H9 (cell line): ENCODE data around the gene CXCR2. TPM values are rescaled to one million over a fixed set of nuclear protein-coding genes. Genes with fewer than 3 reads are reported as not detected.

Experiments used
- DNase-seq: peaks from one replicate; pipeline ENCODE4 v3.0.0-alpha.2; 2017
- H2AFZ ChIP-seq: one replicate; pipeline ENCODE4 v1.6.1; 2013; ENCODE audit warnings: mild to moderate bottlenecking, low read length, control low read depth, moderate library complexity
- H2AK5ac ChIP-seq: 2 replicates; pipeline ENCODE4 v1.6.1; 2013; ENCODE audit warnings: low read length, control low read depth, mixed read lengths; ENCODE audit not compliant: insufficient read length
- H2BK120ac ChIP-seq: one replicate; pipeline ENCODE4 v1.6.1; 2013; ENCODE audit warnings: low read depth, mild to moderate bottlenecking, low read length, control low read depth, inconsistent platforms; ENCODE audit not compliant: poor library complexity, severe bottlenecking
- H2BK12ac ChIP-seq: 2 replicates; pipeline ENCODE4 v1.6.1; 2013; ENCODE audit warnings: low read length, control low read depth, mixed read lengths, low read depth; ENCODE audit not compliant: insufficient read length
- H2BK15ac ChIP-seq: 2 replicates; pipeline ENCODE4 v1.6.1; 2013; ENCODE audit warnings: low read depth, low read length, control low read depth
- H2BK20ac ChIP-seq: one replicate; pipeline ENCODE4 v1.6.1; 2013; ENCODE audit warnings: low read depth, mild to moderate bottlenecking, low read length, control low read depth, inconsistent platforms; ENCODE audit not compliant: poor library complexity, severe bottlenecking
- H2BK5ac ChIP-seq: 2 replicates; pipeline ENCODE4 v1.6.1; 2013; ENCODE audit warnings: low read length, control low read depth, mixed read lengths; ENCODE audit not compliant: insufficient read length
- H3K14ac ChIP-seq: 2 replicates; pipeline ENCODE4 v1.6.1; 2013; ENCODE audit warnings: low read length, control low read depth; ENCODE audit not compliant: insufficient read depth
- H3K18ac ChIP-seq: 2 replicates; pipeline ENCODE4 v1.6.1; 2013; ENCODE audit warnings: low read depth, mild to moderate bottlenecking, mixed read lengths, low read length, control low read depth; ENCODE audit not compliant: insufficient read length
- H3K23ac ChIP-seq: 2 replicates; pipeline ENCODE4 v1.6.1; 2013; ENCODE audit warnings: low read length, control low read depth, mixed read lengths, low read depth; ENCODE audit not compliant: insufficient read length
- H3K23me2 ChIP-seq: 2 replicates; pipeline ENCODE4 v1.6.1; 2013; ENCODE audit warnings: low read depth, mild to moderate bottlenecking, mixed read lengths, low read length, control low read depth; ENCODE audit not compliant: insufficient read length, poor library complexity, severe bottlenecking
- H3K27ac ChIP-seq: 2 replicates; pipeline ENCODE4 v1.5.1; 2013; ENCODE audit warnings: low read length, control low read depth, mixed read lengths, low read depth; ENCODE audit not compliant: insufficient read length
- H3K27me3 ChIP-seq: 2 replicates; pipeline ENCODE4 v1.6.1; 2013; ENCODE audit warnings: low read length, control low read depth, inconsistent platforms; ENCODE audit not compliant: insufficient read depth
- H3K4ac ChIP-seq: 2 replicates; pipeline ENCODE4 v1.6.1; 2013; ENCODE audit warnings: low read depth, mild to moderate bottlenecking, control low read depth, inconsistent platforms, low read length, moderate library complexity
- H3K4me1 ChIP-seq: 2 replicates; pipeline ENCODE4 v1.6.1; 2013; ENCODE audit warnings: low read length, control low read depth, inconsistent platforms; ENCODE audit not compliant: insufficient read depth
- H3K4me2 ChIP-seq: 2 replicates; pipeline ENCODE4 v1.6.1; 2013; ENCODE audit warnings: low read length, control low read depth, mixed read lengths; ENCODE audit not compliant: insufficient read length, insufficient read depth
- H3K56ac ChIP-seq: 2 replicates; pipeline ENCODE4 v1.6.1; 2013; ENCODE audit warnings: low read depth, mild to moderate bottlenecking, mixed read lengths, low read length, control low read depth; ENCODE audit not compliant: insufficient read length
- H3K79me1 ChIP-seq: 2 replicates; pipeline ENCODE4 v1.6.1; 2013; ENCODE audit warnings: low read depth, mild to moderate bottlenecking, moderate library complexity, low read length, control low read depth, inconsistent platforms; ENCODE audit not compliant: insufficient read depth, poor library complexity, severe bottlenecking
- H3K79me2 ChIP-seq: 2 replicates; pipeline ENCODE4 v1.6.1; 2013; ENCODE audit warnings: low read length, control low read depth, inconsistent platforms; ENCODE audit not compliant: insufficient read depth
- H3K9ac ChIP-seq: 2 replicates; pipeline ENCODE4 v1.6.1; 2013; ENCODE audit warnings: low read length, control low read depth, mixed read lengths; ENCODE audit not compliant: insufficient read length; ENCODE audit errors: extremely low read depth
- H3K9me3 ChIP-seq: one replicate; pipeline ENCODE4 v1.6.1; 2013; ENCODE audit warnings: low read depth, low read length, inconsistent platforms; ENCODE audit not compliant: control insufficient read depth
- H3T11ph ChIP-seq: one replicate; pipeline ENCODE4 v1.6.1; 2013; ENCODE audit warnings: mild to moderate bottlenecking, low read length, control low read depth, inconsistent platforms
- H4K20me1 ChIP-seq: one replicate; pipeline ENCODE4 v1.6.1; 2013; ENCODE audit not compliant: control insufficient read depth, insufficient read length, insufficient read depth
- H4K5ac ChIP-seq: 2 replicates; pipeline ENCODE4 v1.6.1; 2013; ENCODE audit warnings: low read depth, mild to moderate bottlenecking, mixed read lengths, low read length, control low read depth; ENCODE audit not compliant: insufficient read length
- H4K8ac ChIP-seq: replicated peaks from 2 replicates; pipeline ENCODE4 v1.6.1; 2013; ENCODE audit warnings: low read length, control low read depth, mixed read lengths, low read depth; ENCODE audit not compliant: insufficient read length
- H4K91ac ChIP-seq: 2 replicates; pipeline ENCODE4 v1.6.1; 2013; ENCODE audit warnings: low read depth, mild to moderate bottlenecking, moderate library complexity, mixed read lengths, low read length, control low read depth; ENCODE audit not compliant: insufficient read length
- H3K27ac Mint-ChIP-seq, 3 experiments: 2 replicates in 2 of 3; 3 replicates in 1 of 3; pipeline ENCODE4 v1.8.0; 2020 to 2021; ENCODE audit warnings: mixed read lengths in 3 of 3, mild to moderate bottlenecking in 1 of 3, moderate library complexity in 1 of 3
- H3K27me3 Mint-ChIP-seq: 2 replicates; pipeline ENCODE4 v1.8.0; 2021; ENCODE audit warnings: low read depth, mild to moderate bottlenecking, moderate library complexity, mixed read lengths
- H3K36me3 Mint-ChIP-seq, 3 experiments: 2 replicates in 2 of 3; 3 replicates in 1 of 3; pipeline ENCODE4 v1.8.0; 2020 to 2021; ENCODE audit warnings: low read depth in 3 of 3, mixed read lengths in 3 of 3; ENCODE audit not compliant: insufficient read depth in 1 of 3
- H3K4me1 Mint-ChIP-seq, 2 experiments: 2 replicates each; pipeline ENCODE4 v1.8.0; 2020; ENCODE audit warnings: mixed read lengths in 2 of 2
- H3K4me3 Mint-ChIP-seq, 2 experiments: 2 replicates in 1 of 2; 3 replicates in 1 of 2; pipeline ENCODE4 v1.8.0; 2020 to 2021; ENCODE audit warnings: mild to moderate bottlenecking in 2 of 2, mixed read lengths in 2 of 2, moderate library complexity in 1 of 2
- H3K9me3 Mint-ChIP-seq, 2 experiments: 2 replicates in 1 of 2; 3 replicates in 1 of 2; pipeline ENCODE4 v1.8.0; 2020; ENCODE audit warnings: mild to moderate bottlenecking in 2 of 2, mixed read lengths in 2 of 2, moderate library complexity in 1 of 2
- WGBS: extraction: QIAGEN DNeasy Blood & Tissue Kit; methylation state at CpG from one replicate; pipeline ENCODE4 v1.1.7; 2013; ENCODE audit warnings: missing lambda C conversion rate, low lambda C conversion rate, mixed read lengths; ENCODE audit not compliant: insufficient read length; ENCODE audit errors: extremely low coverage; 5-methylcytosine and 5-hydroxymethylcytosine counted together
- total RNA-seq: library from RNA; stranded (reverse); gene quantifications from 2 replicates; pipeline ENCODE4 v1.2.1, GENCODE V29; 2021
- TF ChIP-seq, protein P1 (sequence below): fragments of 200-600 bp; sonication (generic); conservative IDR thresholded peaks from 3 replicates; pipeline ENCODE4 v1.8.0; 2021; ENCODE audit warnings: antibody characterized with exemption, mild to moderate bottlenecking

Gene CXCR2
- total RNA-seq, 1 experiment from 2014 or later, result 0.59 TPM

DNA sequence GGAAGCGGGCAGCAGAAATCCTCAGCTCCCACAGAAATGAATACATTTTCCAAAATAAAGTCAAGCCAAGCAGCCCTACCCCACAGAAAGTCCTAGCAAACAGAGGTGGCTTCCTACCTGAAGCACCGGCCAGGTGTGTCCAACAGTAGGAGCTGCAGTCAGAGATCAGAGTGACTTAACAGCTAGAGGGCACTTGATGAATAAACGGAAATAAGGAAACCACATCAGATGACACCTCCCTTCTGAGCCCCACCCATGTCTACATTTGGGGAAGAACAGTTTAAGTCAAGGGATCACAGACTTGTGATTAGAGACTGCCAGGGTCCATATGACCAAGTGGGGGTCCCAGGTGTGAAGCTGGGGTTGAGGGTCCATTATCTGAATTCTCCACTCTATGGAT lies 41.0 kb downstream of the CXCR2 start, which contains the start of gene CXCR1:
CXCR1 (minus strand) TSS at position 172 of the 400 bp plus-strand sequence. CDS start 1,751 bp downstream, outside the sequence.
- H3K79me1 ChIP-seq, result no peaks in the 10 kb centered on the region
- TF ChIP-seq, protein P1, sequence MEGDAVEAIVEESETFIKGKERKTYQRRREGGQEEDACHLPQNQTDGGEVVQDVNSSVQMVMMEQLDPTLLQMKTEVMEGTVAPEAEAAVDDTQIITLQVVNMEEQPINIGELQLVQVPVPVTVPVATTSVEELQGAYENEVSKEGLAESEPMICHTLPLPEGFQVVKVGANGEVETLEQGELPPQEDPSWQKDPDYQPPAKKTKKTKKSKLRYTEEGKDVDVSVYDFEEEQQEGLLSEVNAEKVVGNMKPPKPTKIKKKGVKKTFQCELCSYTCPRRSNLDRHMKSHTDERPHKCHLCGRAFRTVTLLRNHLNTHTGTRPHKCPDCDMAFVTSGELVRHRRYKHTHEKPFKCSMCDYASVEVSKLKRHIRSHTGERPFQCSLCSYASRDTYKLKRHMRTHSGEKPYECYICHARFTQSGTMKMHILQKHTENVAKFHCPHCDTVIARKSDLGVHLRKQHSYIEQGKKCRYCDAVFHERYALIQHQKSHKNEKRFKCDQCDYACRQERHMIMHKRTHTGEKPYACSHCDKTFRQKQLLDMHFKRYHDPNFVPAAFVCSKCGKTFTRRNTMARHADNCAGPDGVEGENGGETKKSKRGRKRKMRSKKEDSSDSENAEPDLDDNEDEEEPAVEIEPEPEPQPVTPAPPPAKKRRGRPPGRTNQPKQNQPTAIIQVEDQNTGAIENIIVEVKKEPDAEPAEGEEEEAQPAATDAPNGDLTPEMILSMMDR, result no peak
- H3K27ac ChIP-seq, result no peak within 1 kb of the TSS
- no peaks in the 10 kb centered on the region for H3K9me3 ChIP-seq
- H4K20me1 ChIP-seq, result no peaks in the 10 kb centered on the region
- no peak for DNase-seq
- H3K79me2 ChIP-seq, result no peaks in the 10 kb centered on the region
- no peaks in the 10 kb centered on the region for H3K27me3 ChIP-seq
- H3K23ac ChIP-seq, result no peak within 1 kb of the TSS
- H2AFZ ChIP-seq, result no peak within 1 kb of the TSS
- H4K8ac ChIP-seq, result no peak within 1 kb of the TSS
- no peak within 1 kb of the TSS for H3K18ac ChIP-seq
- H2BK12ac ChIP-seq, result no peak within 1 kb of the TSS
- no peaks in the 10 kb centered on the region for H3K23me2 ChIP-seq
- no peak within 1 kb of the TSS for H4K91ac ChIP-seq
- H3T11ph ChIP-seq, result no peak within 1 kb of the TSS
- no peak within 1 kb of the TSS for H3K9ac ChIP-seq
- H3K4me3 Mint-ChIP-seq, result no peak within 1 kb of the TSS
- no peak within 1 kb of the TSS for H2BK120ac ChIP-seq
- no peak within 1 kb of the TSS for H2BK15ac ChIP-seq
- no peak within 1 kb of the TSS for H3K56ac ChIP-seq
- H3K9me3 Mint-ChIP-seq, result no peaks in the 10 kb centered on the region; a peak in 2 of 5 replicates
- peaks cover 6 to 12% of the 10 kb centered on the region in 2 experiments for H3K4me1 Mint-ChIP-seq
- H3K4me1 ChIP-seq, result peaks cover 2% of the 10 kb centered on the region; the same call in 1 of the 2 replicates
- peaks cover 24% of the 10 kb centered on the region for H3K27me3 Mint-ChIP-seq
- H2AK5ac ChIP-seq, result no peak within 1 kb of the TSS
- H3K14ac ChIP-seq, result no peak within 1 kb of the TSS
- peak within 1 kb of the TSS in 1 of 3 experiments; percentile 32; a peak in 1 of 7 replicates for H3K27ac Mint-ChIP-seq
- H2BK5ac ChIP-seq, result no peak within 1 kb of the TSS
- no peak within 1 kb of the TSS for H3K4me2 ChIP-seq
- no peak within 1 kb of the TSS for H2BK20ac ChIP-seq
- no peak within 1 kb of the TSS for H4K5ac ChIP-seq
- WGBS, result no CpG with 5 or more reads among the region's 3 CpGs
- H3K4ac ChIP-seq, result no peak within 1 kb of the TSS
- H3K36me3 Mint-ChIP-seq, result no peaks in the 10 kb centered on the region
